NCI-H774 (cell line): ENCODE measurements around the gene PTGER4.

Experiments
- DNase-seq: peaks from one replicate; lab custom pipeline; 2025; lab: John Stamatoyannopoulos, UW

PTGER4 gene

DNA sequence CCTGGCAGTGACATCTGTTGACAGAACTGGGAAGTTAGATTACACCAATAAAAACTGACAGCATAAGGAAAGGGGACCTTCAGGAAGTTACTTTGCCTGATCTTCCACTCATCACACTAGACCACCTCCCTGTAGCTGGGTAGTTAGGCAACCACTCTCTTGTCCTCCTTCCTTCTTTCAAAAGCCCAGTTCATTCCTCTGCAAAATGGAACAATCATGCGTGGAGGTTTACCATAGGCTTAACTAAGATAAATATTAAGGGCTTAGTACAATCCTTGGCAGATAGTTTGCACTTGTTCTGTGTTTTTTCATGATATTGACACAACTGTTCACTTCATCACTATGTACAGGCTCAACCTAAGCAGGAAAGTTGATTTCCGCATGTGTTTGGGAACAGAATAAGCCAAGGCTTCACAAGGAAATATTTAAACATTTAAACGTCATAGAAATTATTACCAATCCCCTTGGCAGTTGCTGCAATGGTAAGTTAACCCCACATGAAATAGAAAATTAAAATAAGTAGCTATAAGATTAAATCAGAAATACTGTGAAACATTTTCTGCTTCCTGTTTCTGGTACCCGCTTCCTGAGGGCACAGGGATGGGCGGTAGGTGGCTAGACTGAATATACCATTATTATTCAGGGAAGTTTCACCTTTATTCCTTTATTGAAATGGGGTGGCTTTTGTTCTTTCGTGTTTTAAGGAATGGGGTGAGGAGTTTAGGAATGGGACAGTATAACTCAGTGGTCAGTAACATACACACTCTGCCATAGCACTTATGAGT is 9.9 kb upstream of the PTGER4 start:
- DNase-seq = no peak

DNA sequence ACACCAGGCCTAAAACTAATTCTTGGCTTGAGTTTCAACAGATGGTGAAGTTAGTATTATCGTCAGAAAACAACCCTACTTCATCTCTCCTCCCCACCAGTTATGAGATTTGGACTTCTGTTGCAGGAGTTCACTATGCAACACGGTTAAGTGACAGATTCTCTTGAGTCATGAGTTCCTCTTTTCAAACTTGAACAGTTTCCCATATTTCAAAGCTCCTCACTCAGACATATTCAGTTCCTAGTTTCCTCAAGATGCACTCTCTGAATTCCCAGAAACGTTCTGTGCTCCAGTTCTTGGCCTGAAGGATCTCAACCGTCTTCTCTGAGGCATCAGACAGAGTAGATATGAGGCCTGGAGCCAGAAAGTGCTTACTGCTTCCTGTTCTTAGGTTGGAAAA is 7.3 kb upstream of the PTGER4 start:
- DNase-seq = no peak

DNA sequence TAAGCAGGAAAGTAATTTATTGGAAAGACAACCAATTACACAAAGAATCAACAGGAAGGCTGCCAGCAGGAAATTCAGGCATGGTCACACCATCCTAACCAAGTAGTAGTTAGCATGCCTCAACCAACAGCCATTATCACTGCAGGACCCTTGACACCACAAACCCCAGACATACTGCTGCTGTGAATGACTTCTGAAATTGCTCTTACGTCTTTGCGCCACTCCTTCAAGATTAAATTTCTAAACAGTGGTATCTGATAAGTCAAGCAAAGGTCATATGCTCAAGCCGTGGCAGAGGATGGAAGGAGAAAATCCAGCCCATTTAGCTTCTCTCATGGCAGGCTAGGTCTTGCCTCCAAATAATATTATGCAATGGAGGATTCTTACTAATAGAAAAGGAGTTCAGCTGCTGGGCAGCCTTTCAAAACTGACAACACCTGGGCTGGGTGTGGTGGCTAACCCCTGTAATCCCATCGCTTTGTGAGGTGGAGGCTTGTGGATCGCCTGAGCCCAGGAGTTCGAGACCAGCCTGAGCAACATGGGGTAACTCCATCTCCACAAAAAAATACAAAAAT is 5.0 kb upstream of the PTGER4 start:
- DNase-seq = no peak

DNA sequence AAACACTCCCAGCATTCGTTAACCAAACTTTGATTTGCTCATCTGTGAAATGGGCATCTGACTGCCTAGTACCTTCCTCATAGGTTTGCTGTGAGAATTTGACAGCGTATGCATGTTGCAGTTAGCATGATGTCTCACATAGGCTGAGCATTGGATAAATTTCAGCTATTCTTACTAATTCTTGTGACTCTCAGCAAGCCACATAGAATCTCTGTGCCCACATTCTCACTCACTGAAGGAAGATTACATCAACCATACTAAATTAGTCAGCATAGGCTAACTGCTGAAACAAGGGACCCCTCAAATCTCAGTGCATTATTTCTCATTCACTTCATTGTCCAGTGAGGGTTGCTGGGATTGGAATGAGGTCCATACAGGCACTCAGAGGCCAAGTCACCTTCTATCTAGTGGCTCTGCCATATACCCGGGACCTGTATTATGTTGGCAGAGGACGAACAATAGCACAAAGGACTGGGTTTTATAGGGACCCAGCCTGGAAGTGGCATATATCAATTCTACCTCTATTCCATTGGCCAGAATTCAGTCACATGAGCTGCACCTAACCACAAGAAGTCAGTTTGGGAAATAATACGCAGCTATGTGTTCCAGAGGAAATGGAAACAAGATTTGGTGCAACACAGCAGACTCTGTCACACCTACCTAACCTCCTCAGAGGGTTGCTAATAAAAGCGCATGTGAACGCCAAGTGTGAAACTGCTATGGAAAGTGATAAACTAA is 4.2 kb upstream of the PTGER4 start:
- no peak for DNase-seq

DNA sequence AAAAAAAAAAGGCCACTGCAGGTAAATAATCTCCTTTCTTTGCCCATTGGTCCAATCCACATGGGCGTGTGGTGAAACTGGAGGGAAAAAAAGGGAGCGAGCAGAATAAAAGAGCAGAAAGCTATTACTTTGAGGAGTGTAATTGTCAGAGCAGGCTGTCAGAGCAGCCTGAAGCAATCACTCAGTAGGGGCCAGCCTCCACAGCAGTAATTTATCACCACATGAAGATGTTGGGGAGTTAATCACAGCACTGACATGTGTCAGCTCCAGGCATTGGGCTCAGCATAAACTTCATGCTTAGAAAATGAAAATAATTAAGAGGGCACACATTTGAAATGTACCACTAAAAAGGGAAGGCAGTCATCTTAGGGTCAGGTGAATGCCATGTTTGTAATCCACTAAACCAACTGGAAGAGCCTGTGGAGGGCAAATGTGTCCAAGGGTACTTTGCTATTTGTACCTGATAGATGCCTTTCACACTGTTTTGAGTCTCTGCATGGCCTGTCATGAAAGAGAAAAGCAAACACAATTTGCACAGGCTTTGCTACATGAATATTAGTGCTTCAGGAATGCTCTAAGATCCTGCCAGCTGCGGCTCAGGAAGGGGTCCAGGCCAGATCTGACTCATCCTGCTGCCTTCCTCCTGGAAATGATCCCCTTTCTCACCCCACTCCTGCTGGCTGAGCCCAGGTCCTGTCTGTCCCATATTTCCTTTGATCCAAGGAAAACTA is 2.9 kb upstream of the PTGER4 start:
- peak; percentile 17 for DNase-seq

DNA sequence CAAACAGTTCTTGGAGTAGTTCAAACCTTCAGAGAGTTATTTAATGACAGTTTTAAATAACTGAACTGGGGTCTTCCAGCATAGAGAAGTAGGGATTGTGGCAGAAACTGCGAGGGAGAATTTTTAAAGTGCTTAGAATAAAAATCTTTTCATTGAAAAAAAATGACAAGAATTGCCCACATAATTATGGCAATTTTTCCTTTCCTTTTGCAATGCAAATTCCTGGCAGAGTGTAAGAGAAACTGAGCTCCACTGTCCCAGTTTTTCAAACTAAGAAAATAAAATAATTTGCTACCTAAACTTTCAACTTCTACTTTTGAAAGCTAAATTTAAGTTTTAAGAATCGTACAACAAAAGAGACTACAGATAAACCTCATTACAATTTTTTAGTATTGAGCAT is 2.3 kb upstream of the PTGER4 start:
- DNase-seq = no peak

DNA sequence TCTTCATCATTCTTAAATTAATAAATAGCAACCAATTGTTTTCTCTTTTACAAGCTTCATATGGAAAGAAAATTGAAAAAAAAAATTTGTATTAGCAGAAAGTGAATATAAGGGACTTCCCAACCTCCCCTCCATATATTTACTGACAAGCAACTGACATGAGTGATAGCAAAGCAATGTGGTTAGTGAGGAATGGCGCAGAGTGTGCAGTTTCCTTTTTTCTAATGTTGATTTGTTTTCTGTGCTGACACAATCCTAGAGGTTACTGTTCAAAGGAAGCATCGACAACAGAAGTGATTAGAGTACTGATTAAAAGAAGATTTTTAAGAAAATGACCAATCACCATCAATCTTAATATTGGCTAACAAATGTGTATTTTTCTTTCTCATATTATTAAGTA is 1.7 kb upstream of the PTGER4 start:
- DNase-seq = no peak

DNA sequence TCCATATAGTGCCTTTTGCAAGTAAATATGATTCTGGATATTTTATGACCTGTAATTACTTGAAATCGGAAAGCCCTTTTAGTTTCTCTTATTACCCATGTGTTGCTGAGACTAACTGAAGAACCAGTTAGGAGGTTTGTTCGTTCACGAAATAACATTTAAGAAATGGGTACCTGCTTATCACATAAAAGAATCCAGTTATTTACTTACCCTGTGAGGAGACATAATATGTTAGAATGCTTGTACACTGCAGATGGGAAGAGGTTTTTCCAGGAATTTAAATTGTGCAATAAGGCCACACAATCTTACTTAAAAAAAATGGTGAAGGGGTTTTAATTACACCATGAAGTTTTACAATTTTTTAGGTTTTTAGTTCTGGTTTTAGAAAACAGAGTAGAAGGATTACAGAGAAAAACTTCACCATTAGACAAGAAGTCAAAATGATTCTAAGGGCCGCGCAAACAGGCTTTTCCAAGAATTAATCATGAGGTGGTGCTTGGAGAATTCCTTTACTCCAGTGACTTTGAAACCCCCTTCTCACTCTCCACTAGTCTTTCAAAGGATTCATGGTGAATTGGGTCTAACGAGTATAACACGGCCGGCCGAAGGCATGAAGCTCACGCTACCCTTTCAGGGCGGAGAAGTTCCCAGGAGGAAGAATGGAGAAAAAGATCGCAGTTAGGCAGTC is 1.1 kb upstream of the PTGER4 start:
- no peak for DNase-seq

DNA sequence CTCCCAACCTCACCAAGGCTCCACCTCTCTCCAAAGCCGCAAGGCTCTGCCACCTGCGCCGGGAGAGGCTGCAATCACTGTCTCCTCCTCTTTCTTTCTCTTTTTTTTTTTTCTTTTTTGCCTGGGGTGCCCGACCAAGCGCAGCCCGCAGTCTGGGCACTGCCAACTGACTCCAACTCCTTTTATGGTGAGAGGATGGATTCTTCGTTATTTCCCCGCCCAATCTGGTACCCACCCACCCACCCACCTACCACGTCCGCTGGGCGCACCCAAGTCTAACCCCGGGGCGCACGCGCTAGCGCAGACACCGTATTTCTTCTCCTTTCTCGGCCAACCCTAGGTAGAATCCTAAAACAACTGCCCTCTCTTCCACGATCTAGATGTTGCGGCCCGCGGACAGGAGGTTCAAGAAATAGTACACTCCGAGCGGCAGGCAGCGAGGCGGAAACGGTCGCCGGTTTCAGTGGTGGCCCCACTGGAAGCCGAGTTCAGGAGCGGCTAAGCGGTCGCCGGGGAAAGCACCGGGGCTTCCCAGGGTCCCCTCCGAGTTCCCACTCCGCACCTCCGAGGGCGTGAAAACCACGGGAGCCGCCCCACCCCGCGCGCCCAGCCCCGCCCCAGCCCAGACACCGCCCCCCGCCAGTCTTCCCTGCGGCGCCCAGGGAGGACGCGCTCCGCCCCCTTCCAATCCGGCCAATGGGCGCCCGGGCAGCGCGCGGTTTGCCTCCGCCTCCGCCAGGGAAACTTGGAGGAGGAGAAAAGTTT is 385 bp upstream of the PTGER4 start:
- peak; percentile 87 for DNase-seq

DNA sequence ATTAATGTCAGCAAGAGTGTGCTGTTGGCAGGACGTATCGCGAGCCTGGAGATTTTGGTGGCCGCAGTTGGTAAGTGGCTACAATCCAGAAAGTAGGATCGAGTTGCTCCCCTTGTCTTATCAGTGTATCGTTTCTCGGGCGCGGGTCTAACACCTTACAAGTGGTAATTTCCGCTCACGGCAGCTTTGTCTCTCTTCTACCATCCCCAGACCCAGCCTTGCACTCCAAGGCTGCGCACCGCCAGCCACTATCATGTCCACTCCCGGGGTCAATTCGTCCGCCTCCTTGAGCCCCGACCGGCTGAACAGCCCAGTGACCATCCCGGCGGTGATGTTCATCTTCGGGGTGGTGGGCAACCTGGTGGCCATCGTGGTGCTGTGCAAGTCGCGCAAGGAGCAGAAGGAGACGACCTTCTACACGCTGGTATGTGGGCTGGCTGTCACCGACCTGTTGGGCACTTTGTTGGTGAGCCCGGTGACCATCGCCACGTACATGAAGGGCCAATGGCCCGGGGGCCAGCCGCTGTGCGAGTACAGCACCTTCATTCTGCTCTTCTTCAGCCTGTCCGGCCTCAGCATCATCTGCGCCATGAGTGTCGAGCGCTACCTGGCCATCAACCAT is 1.1 kb downstream of the PTGER4 start:
- DNase-seq = no peak

DNA sequence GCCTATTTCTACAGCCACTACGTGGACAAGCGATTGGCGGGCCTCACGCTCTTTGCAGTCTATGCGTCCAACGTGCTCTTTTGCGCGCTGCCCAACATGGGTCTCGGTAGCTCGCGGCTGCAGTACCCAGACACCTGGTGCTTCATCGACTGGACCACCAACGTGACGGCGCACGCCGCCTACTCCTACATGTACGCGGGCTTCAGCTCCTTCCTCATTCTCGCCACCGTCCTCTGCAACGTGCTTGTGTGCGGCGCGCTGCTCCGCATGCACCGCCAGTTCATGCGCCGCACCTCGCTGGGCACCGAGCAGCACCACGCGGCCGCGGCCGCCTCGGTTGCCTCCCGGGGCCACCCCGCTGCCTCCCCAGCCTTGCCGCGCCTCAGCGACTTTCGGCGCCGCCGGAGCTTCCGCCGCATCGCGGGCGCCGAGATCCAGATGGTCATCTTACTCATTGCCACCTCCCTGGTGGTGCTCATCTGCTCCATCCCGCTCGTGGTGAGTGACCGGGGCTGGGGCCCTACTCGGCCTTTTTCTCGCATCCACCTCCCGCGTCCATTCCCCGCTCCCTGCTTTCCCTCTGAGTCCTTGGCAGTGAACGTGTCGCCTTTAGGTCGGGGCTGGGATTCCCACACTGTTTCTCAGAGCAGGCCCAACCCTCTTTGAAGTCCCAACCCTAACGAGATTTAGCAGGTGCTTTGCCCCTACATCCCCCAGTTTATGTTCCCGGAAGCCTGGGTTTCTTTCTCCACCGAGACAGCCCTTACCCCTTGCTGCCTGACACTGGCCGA is 1.8 kb downstream of the PTGER4 start:
- DNase-seq = no peak

DNA sequence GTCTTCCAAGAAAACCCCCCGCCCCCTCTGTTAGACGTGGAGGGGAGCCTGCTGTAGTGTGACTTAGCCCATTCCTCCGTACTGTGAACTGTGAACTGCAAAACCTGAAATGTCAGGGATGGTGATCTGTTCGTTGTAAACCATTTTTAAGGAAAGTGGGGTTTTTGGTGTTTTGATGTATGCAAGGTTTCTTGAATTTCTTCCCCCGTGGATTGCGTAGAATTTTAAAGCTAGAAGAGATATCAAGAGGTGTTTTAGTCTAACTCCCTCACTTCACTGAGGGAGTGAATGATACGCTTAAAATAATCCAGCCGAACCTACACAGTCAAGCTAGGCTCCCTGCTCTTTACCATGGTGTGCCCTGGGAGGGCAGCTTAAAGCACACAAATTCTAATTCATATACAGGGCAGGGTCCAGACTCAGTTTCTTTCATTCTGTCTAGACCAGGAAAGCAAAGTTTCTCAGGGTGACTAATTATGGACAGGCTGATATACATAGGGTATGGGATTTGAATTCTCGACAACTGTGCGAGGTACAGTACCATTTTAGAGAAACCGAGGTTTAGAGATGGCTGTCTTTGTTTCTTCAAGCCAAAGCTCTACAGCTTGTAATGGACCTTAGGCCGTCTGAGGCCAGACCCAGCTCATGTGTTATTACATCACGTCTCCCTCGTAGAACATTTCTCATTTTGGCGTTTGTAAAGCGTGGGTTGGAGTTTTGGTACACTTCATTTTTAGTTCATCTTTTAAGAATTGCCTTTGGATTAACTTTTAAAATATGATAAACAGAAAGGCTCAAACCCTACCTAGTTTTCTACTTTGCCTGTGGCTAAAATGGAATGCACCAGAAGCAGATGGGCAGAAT is 2.7 kb downstream of the PTGER4 start:
- no peak for DNase-seq

DNA sequence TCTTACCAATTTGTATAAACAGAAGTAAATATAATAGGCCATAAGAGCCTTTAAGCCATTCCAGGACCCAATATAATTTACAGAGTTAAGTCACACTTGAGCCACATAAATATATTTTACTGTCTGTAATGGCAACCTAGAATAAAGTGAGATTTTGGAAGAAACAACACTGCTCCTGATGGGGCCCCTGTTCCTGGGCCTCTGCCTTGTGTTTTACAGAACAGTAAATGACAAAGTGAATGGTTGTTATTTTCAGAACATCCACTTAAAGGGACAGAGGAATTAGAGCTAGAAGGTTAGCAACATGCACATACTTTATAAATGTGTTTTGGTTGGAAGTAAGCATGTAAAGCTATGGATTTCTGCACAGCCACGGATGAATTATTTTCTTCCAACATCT is 3.6 kb downstream of the PTGER4 start:
- no peak for DNase-seq

DNA sequence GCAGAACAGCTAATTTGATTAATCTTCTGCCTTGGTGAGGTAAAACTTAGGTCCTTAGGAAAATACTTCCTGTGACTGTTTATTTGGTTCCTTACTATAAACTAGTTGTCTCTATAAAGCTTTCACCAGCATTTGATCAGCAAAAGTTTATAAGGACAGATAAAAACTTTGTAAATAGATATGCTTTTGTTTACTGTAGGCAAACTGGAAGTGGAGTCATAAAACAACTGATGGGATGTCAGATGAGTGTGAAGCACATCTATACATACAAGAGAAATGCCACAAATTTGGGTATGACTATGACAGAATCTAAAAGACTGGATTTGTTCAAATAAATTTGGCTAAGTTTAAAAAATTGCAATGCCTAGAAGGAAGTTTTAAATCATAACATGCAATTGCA is 5.5 kb downstream of the PTGER4 start:
- DNase-seq = no peak

DNA sequence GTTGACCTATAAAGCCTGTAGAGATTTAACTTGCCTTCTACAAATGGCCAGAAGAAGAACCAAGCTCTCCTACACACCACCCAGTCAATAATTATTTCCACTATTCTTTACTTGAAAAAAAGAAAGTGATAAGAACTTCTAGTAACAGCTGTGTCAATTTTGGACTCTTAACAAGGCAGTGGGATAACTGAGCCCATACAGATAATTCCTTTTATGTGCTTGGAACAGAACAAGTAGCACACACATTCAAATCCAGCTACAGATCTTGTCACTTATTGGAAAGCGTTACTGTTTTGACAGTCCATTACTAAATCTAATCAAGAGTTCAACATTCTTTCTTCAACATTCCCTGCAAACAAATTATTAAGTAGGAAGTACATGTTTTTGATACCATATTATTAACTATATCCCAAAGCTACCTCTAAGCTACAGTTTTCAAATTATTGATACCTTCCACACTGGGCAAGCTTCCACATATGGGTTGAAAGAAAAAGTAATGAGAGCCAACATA is 6.3 kb downstream of the PTGER4 start:
- DNase-seq = no peak

DNA sequence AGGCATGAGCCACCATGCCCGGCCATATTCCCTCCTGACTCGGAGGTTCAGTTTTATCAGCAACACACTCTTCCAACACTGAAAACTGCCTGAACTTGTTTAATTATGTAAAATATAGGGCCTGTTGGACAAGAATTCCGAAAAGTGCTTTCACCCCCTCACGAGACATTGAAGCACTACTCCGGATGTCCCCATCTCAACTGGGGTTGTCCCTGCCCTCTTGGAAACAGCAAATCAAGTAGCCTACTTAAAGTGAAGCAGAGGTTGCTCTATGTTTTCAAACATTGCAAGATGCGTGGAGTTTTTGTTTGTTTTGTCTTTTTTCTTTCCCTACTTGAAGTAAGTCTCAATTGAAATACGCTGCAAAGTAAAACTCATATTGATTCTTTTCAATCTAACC is 7.6 kb downstream of the PTGER4 start:
- DNase-seq = no peak

DNA sequence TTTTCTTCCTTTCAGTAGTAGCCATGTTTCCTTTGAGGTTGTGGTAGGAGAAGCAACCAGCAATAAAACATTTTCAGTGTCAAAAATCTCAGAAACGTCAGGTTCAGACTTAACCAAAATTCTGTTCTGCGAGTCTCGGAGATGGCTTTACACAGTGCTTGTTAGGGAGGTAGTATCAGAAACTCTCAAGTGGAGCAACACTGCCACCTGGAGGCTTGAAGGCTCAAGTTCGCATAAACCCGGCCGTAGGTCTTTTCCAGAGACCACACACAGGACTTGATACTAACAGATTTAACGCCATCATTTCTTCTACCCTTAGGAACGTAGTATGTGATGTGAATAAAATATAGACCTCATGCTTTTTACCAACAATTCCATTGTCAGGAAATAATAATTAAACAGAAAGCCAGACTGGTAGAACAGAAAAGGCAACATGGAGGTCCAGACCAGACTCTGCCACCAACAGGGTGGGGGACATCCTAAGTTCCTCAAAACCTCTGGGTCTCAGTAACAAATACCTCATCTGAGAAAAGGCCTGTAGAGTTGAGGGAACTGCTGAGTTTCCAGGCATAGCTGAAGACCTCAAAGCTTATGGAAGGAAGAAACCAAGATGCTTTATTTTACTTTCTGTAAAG is 8.5 kb downstream of the PTGER4 start:
- peak; percentile 78 for DNase-seq

DNA sequence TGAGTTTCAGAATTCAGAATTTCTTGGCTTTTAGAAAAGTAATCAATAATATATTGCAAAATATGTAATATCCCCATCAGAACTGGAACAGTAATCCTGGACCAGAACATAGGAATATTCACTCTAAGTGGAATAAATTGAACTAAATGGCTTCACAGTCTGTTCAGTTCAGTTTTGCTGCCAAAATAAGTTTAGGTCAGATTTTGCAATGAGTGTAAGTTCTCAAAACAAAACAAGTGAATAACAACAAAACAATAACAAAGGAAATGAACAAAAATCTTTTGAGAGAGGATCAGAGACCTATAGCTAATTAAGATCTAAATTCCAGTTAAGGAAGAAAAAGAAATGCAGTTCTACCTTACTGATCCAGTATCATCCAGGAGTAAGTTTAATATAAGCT is 9.3 kb downstream of the PTGER4 start:
- no peak for DNase-seq
